GM12878 (cell line): Measurements from ENCODE around the gene CARD11.

Experiments
- CTCF ChIP-seq, 3 experiments: IDR thresholded peaks in 2 of 3; conservative IDR thresholded peaks in 1 of 3; 2 replicates each; pipeline ENCODE4 v1.5.1; 2011; ENCODE audit warnings: low read depth in 3 of 3, low read length in 3 of 3, mild to moderate bottlenecking in 3 of 3, control low read depth in 2 of 3, moderate library complexity in 2 of 3, inconsistent platforms in 1 of 3, mixed read lengths in 1 of 3; ENCODE audit not compliant: control insufficient read depth in 2 of 3, insufficient read depth in 1 of 3; ENCODE audit errors: extremely low read depth in 1 of 3
- POLR2AphosphoS5 ChIP-seq: IDR thresholded peaks from 2 replicates; pipeline ENCODE4 v1.6.1; 2011; ENCODE audit warnings: mild to moderate bottlenecking, low read length, inconsistent platforms
- TAF1 ChIP-seq: IDR thresholded peaks from 2 replicates; pipeline ENCODE4 v1.6.1; 2011; ENCODE audit warnings: mild to moderate bottlenecking, low read depth, low read length, borderline replicate concordance

DNA sequence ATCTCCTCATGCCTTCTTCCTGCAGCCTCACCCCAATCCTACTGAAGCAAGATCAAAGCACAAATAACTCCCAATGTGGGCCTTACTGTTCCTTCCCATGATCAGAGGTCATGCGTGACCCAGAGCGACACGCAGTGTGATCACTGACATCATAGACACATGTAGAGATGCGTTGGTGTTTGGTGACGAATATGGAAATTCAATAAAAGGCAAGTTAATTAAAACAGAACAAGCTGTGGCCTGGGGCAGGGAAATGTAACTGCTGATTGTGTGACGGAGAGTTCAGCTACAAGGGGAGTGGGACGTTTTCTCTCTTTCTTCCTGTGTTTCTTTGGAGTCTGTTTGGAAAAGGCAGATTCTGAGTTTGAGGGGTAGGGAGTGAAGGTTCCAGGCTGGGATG, 34.8 kb upstream of the CARD11 start:
- TF ChIP-seq CTCF (IDR thresholded peaks at IDR 0.05 in 2 of 3, conservative IDR thresholded peaks at IDR 0.05 in 1 of 3; ENCODE audit: control insufficient read depth in 2 of 3, extremely low read depth in 1 of 3, insufficient read depth in 1 of 3, low read depth in 3 of 3, low read length in 3 of 3) (no peak), TAF1 (no peak), POLR2AphosphoS5 (no peak)
